ENCODE results near the gene CEP250. TPM values are rescaled to one million over a fixed set of nuclear protein-coding genes. Genes with fewer than 3 reads are reported as not detected.
"Not testable (repeated sequence)": the region's sequence is repeated elsewhere in the genome, so short reads cannot be mapped to it uniquely, and the experiment has no call there.

CEP250 gene
- polyA plus RNA-seq, 1 donor (not counting 4 experiments of a cell fraction or from before 2014, with no cell fraction given) = 8.1 TPM

DNA sequence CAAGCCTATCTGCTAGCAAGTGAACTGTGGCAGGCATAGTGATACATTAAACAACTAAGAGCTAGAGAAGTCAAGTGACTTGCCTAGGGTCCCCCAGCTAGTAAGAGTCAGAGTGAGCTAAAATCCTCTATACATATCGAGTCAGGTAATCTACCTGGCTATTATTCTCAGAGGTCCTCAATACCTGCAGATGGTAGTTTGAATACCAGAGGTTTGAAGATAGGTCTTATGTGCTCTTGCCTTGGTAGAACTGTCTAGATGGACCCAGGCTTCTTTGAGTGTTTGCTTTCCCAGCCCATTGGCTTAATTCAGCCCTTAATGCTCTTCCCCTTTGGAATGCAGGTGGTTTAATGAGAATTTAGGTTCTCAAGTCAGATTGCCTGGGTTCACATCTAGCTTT, 87.6 kb downstream of the CEP250 start:
- Histone ChIP-seq H3K27me3 (ENCODE audit: control insufficient read depth, extremely low read depth, insufficient read depth, low read length) (no peaks in the 10 kb centered on the region), H3K4me2 (ENCODE audit: control insufficient read depth, extremely low read depth, insufficient read depth, low read depth, low read length) (peak overlapping the region; percentile 82), H3K4me1 (ENCODE audit: control insufficient read depth, extremely low read depth, insufficient read depth, low read length) (peaks cover 13% of the 10 kb centered on the region), H3K9ac (ENCODE audit: control insufficient read depth, extremely low read depth, insufficient read depth, low read length) (peak overlapping the region; percentile 91), H4K20me1 (ENCODE audit: control insufficient read depth, extremely low read depth, insufficient read depth, low read length) (no peaks in the 10 kb centered on the region), H3K9me3 (ENCODE audit: control insufficient read depth, low read depth, low read length) (no peaks in the 10 kb centered on the region), H3K9me1 (ENCODE audit: control insufficient read depth, extremely low read depth, insufficient read depth, low read length) (peaks cover 2% of the 10 kb centered on the region), H3K79me2 (ENCODE audit: control insufficient read depth, insufficient read depth, low read length) (peaks cover 5% of the 10 kb centered on the region), H3K36me3 (ENCODE audit: control insufficient read depth in 2 of 2, extremely low read depth in 1 of 2, insufficient read depth in 2 of 2, low read length in 2 of 2) (peaks cover 11 to 12% of the 10 kb centered on the region in 2 experiments), H3K27ac (ENCODE audit: control insufficient read depth, insufficient read depth, low read length) (no peak overlapping the region), H2AFZ (ENCODE audit: control insufficient read depth, low read length) (no peak overlapping the region), H3K4me3 (ENCODE audit: control insufficient read depth in 2 of 3, extremely low read depth in 1 of 3, insufficient read depth in 2 of 3, low read depth in 1 of 3, low read length in 3 of 3) (no peak overlapping the region)
- no peak for TF ChIP-seq EZH2 (IDR thresholded peaks at IDR 0.05; ENCODE audit: low read length)
- TF ChIP-seq, protein P1, sequence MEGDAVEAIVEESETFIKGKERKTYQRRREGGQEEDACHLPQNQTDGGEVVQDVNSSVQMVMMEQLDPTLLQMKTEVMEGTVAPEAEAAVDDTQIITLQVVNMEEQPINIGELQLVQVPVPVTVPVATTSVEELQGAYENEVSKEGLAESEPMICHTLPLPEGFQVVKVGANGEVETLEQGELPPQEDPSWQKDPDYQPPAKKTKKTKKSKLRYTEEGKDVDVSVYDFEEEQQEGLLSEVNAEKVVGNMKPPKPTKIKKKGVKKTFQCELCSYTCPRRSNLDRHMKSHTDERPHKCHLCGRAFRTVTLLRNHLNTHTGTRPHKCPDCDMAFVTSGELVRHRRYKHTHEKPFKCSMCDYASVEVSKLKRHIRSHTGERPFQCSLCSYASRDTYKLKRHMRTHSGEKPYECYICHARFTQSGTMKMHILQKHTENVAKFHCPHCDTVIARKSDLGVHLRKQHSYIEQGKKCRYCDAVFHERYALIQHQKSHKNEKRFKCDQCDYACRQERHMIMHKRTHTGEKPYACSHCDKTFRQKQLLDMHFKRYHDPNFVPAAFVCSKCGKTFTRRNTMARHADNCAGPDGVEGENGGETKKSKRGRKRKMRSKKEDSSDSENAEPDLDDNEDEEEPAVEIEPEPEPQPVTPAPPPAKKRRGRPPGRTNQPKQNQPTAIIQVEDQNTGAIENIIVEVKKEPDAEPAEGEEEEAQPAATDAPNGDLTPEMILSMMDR (optimal IDR thresholded peaks at IDR 0.05 in 1 of 3, IDR thresholded peaks at IDR 0.05 in 1 of 3, conservative IDR thresholded peaks at IDR 0.05 in 1 of 3; ENCODE audit: extremely low read depth in 1 of 3, insufficient read depth in 2 of 3, low read length in 3 of 3) = no peak
- no peak for DNase-seq (ENCODE audit: low read depth, low spot score)
- no peak for FAIRE-seq
- dilution Hi-C loops (cut with MboI; ENCODE audit: extremely low pct_ligation_motif_present, low sequenced_read_pairs) = no loop called here

DNA sequence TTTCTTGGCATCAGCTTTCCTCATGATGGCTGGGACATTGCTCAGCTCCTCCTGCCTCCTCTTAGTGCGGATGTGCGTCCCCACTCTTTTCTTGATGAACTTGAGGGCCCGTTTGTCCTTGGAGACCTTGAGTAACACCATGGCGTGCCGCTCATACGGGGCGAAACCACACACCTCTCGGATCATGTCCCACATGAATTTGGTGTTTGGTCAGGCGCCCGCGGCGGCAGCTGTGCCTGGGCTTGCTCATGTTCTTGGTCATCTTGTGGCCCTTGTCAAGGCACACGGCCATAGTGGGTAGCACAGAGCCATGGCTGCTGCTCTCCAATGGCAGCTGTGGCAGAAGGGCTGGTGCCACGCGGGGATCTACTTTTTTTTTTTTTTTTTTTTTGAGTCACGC, 89.0 kb downstream of the CEP250 start:
- Histone ChIP-seq H3K4me3 (ENCODE audit: control insufficient read depth in 2 of 3, extremely low read depth in 1 of 3, insufficient read depth in 2 of 3, low read depth in 1 of 3, low read length in 3 of 3) (no peak overlapping the region), H3K9me3 (ENCODE audit: control insufficient read depth, low read depth, low read length) (no peaks in the 10 kb centered on the region), H3K36me3 (ENCODE audit: control insufficient read depth in 2 of 2, extremely low read depth in 1 of 2, insufficient read depth in 2 of 2, low read length in 2 of 2) (peaks cover 19% of the 10 kb centered on the region in 2 experiments), H3K79me2 (ENCODE audit: control insufficient read depth, insufficient read depth, low read length) (peaks cover 5% of the 10 kb centered on the region), H4K20me1 (ENCODE audit: control insufficient read depth, extremely low read depth, insufficient read depth, low read length) (no peaks in the 10 kb centered on the region), H2AFZ (ENCODE audit: control insufficient read depth, low read length) (no peak overlapping the region), H3K4me2 (ENCODE audit: control insufficient read depth, extremely low read depth, insufficient read depth, low read depth, low read length) (no peak overlapping the region), H3K27ac (ENCODE audit: control insufficient read depth, insufficient read depth, low read length) (no peak overlapping the region), H3K27me3 (ENCODE audit: control insufficient read depth, extremely low read depth, insufficient read depth, low read length) (no peaks in the 10 kb centered on the region), H3K4me1 (ENCODE audit: control insufficient read depth, extremely low read depth, insufficient read depth, low read length) (peaks cover 13% of the 10 kb centered on the region), H3K9ac (ENCODE audit: control insufficient read depth, extremely low read depth, insufficient read depth, low read length) (no peak overlapping the region), H3K9me1 (ENCODE audit: control insufficient read depth, extremely low read depth, insufficient read depth, low read length) (peaks cover 2% of the 10 kb centered on the region)
- no peak for TF ChIP-seq EZH2 (IDR thresholded peaks at IDR 0.05; ENCODE audit: low read length)
- TF ChIP-seq, protein P1 (optimal IDR thresholded peaks at IDR 0.05 in 1 of 3, IDR thresholded peaks at IDR 0.05 in 1 of 3, conservative IDR thresholded peaks at IDR 0.05 in 1 of 3; ENCODE audit: extremely low read depth in 1 of 3, insufficient read depth in 2 of 3, low read length in 3 of 3) = no peak
- dilution Hi-C loops (cut with MboI; ENCODE audit: extremely low pct_ligation_motif_present, low sequenced_read_pairs) = no loop called here
- DNase-seq (ENCODE audit: low read depth, low spot score) = no peak
- FAIRE-seq = no peak

DNA sequence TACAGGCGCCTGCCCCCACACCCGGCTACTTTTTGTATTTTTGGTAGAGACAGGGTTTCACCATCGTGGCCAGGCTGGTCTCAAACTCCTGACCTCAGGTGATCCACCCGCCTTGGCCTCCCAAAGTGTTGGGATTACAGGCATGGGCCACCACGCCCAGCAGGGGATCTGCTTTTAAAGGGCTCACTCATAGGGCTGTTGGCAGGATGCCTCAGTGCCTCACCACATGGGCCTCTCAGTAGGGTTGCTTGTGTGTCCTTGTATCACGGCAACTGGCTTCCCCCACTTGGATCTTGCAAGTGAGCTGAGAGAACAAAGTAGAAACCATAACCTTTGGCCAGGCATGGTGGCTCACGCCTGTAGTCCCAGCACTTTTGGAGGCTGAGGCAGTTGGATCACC, 89.5 kb downstream of the CEP250 start:
- H4K20me1 ChIP-seq (ENCODE audit: control insufficient read depth, extremely low read depth, insufficient read depth, low read length); H3K9me3 ChIP-seq (ENCODE audit: control insufficient read depth, low read depth, low read length); dilution Hi-C loops (cut with MboI; ENCODE audit: extremely low pct_ligation_motif_present, low sequenced_read_pairs); H3K27me3 ChIP-seq (ENCODE audit: control insufficient read depth, extremely low read depth, insufficient read depth, low read length); H3K27ac ChIP-seq (ENCODE audit: control insufficient read depth, insufficient read depth, low read length); H3K79me2 ChIP-seq (ENCODE audit: control insufficient read depth, insufficient read depth, low read length); DNase-seq (ENCODE audit: low read depth, low spot score); H3K4me2 ChIP-seq (ENCODE audit: control insufficient read depth, extremely low read depth, insufficient read depth, low read depth, low read length); FAIRE-seq; H3K9ac ChIP-seq (ENCODE audit: control insufficient read depth, extremely low read depth, insufficient read depth, low read length); H2AFZ ChIP-seq (ENCODE audit: control insufficient read depth, low read length); H3K4me3 ChIP-seq (ENCODE audit: control insufficient read depth in 2 of 3, extremely low read depth in 1 of 3, insufficient read depth in 2 of 3, low read depth in 1 of 3, low read length in 3 of 3); H3K9me1 ChIP-seq (ENCODE audit: control insufficient read depth, extremely low read depth, insufficient read depth, low read length): not testable (repeated sequence)
- Histone ChIP-seq H3K36me3 (ENCODE audit: control insufficient read depth in 2 of 2, extremely low read depth in 1 of 2, insufficient read depth in 2 of 2, low read length in 2 of 2) (peaks cover 19% of the 10 kb centered on the region in 2 experiments), H3K4me1 (ENCODE audit: control insufficient read depth, extremely low read depth, insufficient read depth, low read length) (peaks cover 13% of the 10 kb centered on the region)
